ENCODE data around the gene BANP.

GRCh38 chr16:88010343-88010967 is 59.2 kb downstream of the BANP start:
- TF ChIP-seq POLR2A (IDR thresholded peaks at IDR 0.05; ENCODE audit: low read length) (no peak), GATA1 (IDR thresholded peaks at IDR 0.05; ENCODE audit: low read depth, low read length) (no peak)

All from erythroblast (primary cell).